CD4-positive, alpha-beta memory T cell (primary cell): ENCODE measurements around the gene EDN1. TPM values are rescaled to one million over a fixed set of nuclear protein-coding genes. Genes with fewer than 3 reads are reported as not detected.

Experiments
- CTCF ChIA-PET: fragments of 350-600 bp; sonication (Branson Sonifier 250); formaldehyde crosslinking; loops from one replicate; lab custom pipeline; 2021; ENCODE audit warnings: inconsistent platforms; ENCODE audit not compliant: partially characterized antibody; lab: Charles Lee
- POLR2A ChIA-PET: fragments of 350-600 bp; sonication (Branson Sonifier 250); formaldehyde crosslinking; loops from one replicate; lab custom pipeline; 2021; ENCODE audit not compliant: partially characterized antibody; lab: Charles Lee
- DNase-seq, 5 donors: peaks; one replicate each; pipeline versions ENCODE4 v3.0.0 to v3.0.0-alpha.2; 2020 to 2022; ENCODE audit warnings: mixed read lengths in 1 of 5
- H3K27ac ChIP-seq: one replicate; pipeline ENCODE4 v1.7.0; 2013; ENCODE audit warnings: low read depth, low read length
- H3K27me3 ChIP-seq: 2 replicates; pipeline ENCODE4 v1.7.0; 2013; ENCODE audit warnings: mild to moderate bottlenecking, low read length, moderate library complexity; ENCODE audit not compliant: insufficient read depth
- H3K36me3 ChIP-seq: 2 replicates; pipeline ENCODE4 v1.7.0; 2013; ENCODE audit warnings: mild to moderate bottlenecking, low read length, moderate library complexity; ENCODE audit not compliant: insufficient read depth
- H3K4me1 ChIP-seq: 2 replicates; pipeline ENCODE4 v1.7.0; 2013; ENCODE audit warnings: mild to moderate bottlenecking, low read length, moderate library complexity; ENCODE audit not compliant: insufficient read depth
- H3K4me3 ChIP-seq, 2 donors: one replicate each; pipeline ENCODE4 v1.7.0; 2013; ENCODE audit warnings: low read length in 2 of 2, mild to moderate bottlenecking in 1 of 2
- H3K9me3 ChIP-seq, 2 donors: one replicate each; pipeline ENCODE4 v1.7.0; 2013; ENCODE audit warnings: low read length in 2 of 2, control low read depth in 1 of 2; ENCODE audit not compliant: control insufficient read depth in 1 of 2
- H3K27ac Mint-ChIP-seq, 7 donors: one replicate each; pipeline ENCODE4 v1.8.0; 2020 to 2021; ENCODE audit warnings: mixed read lengths in 7 of 7, mild to moderate bottlenecking in 6 of 7, inconsistent platforms in 3 of 7, moderate library complexity in 3 of 7
- H3K27me3 Mint-ChIP-seq, 2 donors: one replicate each; pipeline ENCODE4 v1.8.0; 2020 to 2021; ENCODE audit warnings: mixed read lengths in 2 of 2
- H3K36me3 Mint-ChIP-seq, 2 donors: one replicate each; pipeline ENCODE4 v1.8.0; 2020 to 2021; ENCODE audit warnings: mixed read lengths in 2 of 2, inconsistent platforms in 1 of 2, mild to moderate bottlenecking in 1 of 2
- H3K4me1 Mint-ChIP-seq, 4 donors: one replicate each; pipeline ENCODE4 v1.8.0; 2020 to 2021; ENCODE audit warnings: mixed read lengths in 4 of 4, mild to moderate bottlenecking in 1 of 4
- H3K4me3 Mint-ChIP-seq, 8 donors: one replicate each; pipeline ENCODE4 v1.8.0; 2020 to 2021; ENCODE audit warnings: mixed read lengths in 8 of 8, mild to moderate bottlenecking in 7 of 8, moderate library complexity in 6 of 8, inconsistent platforms in 3 of 8
- H3K9me3 Mint-ChIP-seq, 8 donors: one replicate each; pipeline ENCODE4 v1.8.0; 2020 to 2021; ENCODE audit warnings: mixed read lengths in 8 of 8, mild to moderate bottlenecking in 5 of 8, inconsistent platforms in 3 of 8, moderate library complexity in 1 of 8
- intact Hi-C: fragments of 100-400 bp; cut with micrococcal nuclease; formaldehyde crosslinking; loops from one replicate; pipeline ENCODE4 v1.15.1; 2023
- polyA plus RNA-seq, 2 donors: library from polyadenylated mRNA; unstranded; fragments of 300-500 nt; fragmentation: Illumina TruSeq; gene quantifications; one replicate each; pipeline ENCODE4 v1.2.3, GENCODE V29; 2021
- total RNA-seq, 2 experiments: library from RNA; stranded (reverse); gene quantifications; one replicate each; pipeline ENCODE4 v1.2.3, GENCODE V29; 2021

Gene EDN1
- total and polyA plus RNA-seq, 4 experiments from 2014 or later, result 0.15 to 0.28 TPM; not detected in 2

DNA sequence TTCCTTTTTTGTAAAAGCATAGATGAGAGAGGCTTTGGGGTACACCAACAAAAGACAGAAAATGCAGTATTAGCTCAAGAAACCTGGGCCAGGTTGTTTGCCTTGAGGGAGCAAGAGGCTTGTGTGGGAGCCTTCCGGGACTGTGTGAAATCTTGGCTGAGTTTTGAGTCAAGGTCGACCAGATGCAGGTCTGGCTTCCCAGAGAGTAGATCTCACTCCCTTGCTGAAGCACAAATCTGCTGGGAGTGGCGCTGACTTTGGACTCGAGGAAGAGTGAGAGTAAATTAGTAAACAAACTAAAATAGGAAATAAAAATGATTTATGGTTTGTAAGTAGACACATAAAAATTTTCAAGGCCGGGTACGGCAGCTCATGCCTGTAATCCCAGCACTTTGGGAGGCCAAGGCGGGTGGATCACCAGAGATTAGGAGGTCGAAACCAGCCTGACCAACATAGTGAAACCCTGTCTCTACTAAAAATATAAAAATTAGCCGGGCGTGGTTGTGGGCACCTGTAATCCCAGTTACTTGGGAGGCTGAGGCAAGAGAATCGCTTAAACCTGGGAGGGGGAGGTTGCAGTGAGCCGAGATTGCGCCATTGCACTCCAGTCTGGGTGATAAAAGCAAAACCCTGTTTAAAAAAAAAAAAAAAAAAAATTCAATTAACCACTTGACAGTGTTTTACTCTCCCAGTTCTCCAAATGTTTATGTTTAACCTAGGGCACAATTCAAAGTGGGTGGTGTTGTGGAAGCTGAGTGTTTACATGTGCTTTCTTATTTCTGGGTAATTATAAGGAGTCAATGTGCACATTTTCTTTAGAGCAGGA, 27.7 kb upstream of the EDN1 start:
- DNase-seq, result no peak
- H3K27me3 Mint-ChIP-seq, result peaks cover 3 to 10% of the 10 kb centered on the region in 2 donors
- no peak overlapping the region for H3K4me3 Mint-ChIP-seq
- Histone ChIP-seq H3K4me1 (no peaks in the 10 kb centered on the region), H3K27me3 (no peaks in the 10 kb centered on the region), H3K4me3 (no peak overlapping the region), H3K36me3 (no peaks in the 10 kb centered on the region), H3K27ac (no peak overlapping the region), H3K9me3 (no peaks in the 10 kb centered on the region)
- peaks cover 0 to 3% (median 1%) of the 10 kb centered on the region in 4 donors for H3K4me1 Mint-ChIP-seq
- no peaks in the 10 kb centered on the region for H3K9me3 Mint-ChIP-seq
- intact Hi-C loops, result no loop called here
- ChIA-PET POLR2A (no interaction called here), CTCF (no interaction called here)
- no peak overlapping the region for H3K27ac Mint-ChIP-seq
- no peaks in the 10 kb centered on the region for H3K36me3 Mint-ChIP-seq

DNA sequence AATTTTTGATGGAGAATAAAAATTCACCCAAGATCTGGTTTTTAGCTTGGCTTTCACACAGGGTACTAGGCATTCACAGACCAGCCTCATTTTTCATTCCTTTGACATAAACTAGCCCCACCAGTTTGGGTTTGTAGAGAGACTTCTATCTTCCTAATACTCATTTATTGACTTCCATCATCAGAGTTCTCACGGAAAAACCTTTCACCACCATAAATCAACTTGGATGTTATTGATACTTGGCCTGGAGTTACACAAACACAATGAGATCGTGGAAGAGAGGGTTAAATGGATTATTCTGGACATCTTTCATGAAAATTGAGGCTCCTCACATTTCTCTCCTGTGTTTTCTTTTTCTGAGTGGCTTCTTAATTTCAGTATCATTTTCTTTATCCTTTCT, 26.8 kb upstream of the EDN1 start:
- ChIA-PET CTCF (interaction anchor here (0.6 kb wide), 1 partner anchor 9 kb away, joined by 3 read pairs; no protein-coding TSS in a partner anchor), POLR2A (no interaction called here)
- Mint-ChIP-seq H3K4me1 (peaks cover 0 to 4% (median 1%) of the 10 kb centered on the region in 4 donors), H3K27me3 (peaks cover 3 to 10% of the 10 kb centered on the region in 2 donors), H3K27ac (no peak overlapping the region), H3K9me3 (no peaks in the 10 kb centered on the region), H3K4me3 (no peak overlapping the region), H3K36me3 (no peaks in the 10 kb centered on the region)
- H3K9me3 ChIP-seq, result no peaks in the 10 kb centered on the region
- DNase-seq, result no peak
- H3K4me1 ChIP-seq, result no peaks in the 10 kb centered on the region
- no peak overlapping the region for H3K27ac ChIP-seq
- no peaks in the 10 kb centered on the region for H3K36me3 ChIP-seq
- H3K4me3 ChIP-seq, result no peak overlapping the region
- H3K27me3 ChIP-seq, result no peaks in the 10 kb centered on the region
- intact Hi-C loops, result no loop called here

DNA sequence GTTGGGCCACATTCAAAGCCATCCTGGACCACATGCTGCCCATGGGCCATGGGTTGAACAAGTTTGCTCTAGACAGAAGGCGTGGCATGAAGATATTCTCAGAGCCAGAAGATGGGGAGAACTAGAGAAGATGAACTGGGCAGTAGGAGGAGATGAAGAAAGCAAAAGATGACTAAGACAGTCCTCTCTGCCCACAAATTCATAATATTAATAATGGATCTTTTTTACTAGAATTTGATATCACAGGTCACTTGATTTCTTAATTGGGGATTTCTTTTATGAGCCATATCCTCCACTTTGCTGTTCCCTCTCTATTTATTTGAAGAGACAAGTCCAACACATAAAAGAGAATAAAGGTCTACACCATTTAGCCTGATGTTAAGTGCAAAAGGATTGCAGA, 25.5 kb upstream of the EDN1 start:
- no peaks in the 10 kb centered on the region for H3K36me3 Mint-ChIP-seq
- Histone ChIP-seq H3K36me3 (no peaks in the 10 kb centered on the region), H3K9me3 (no peaks in the 10 kb centered on the region), H3K27me3 (no peaks in the 10 kb centered on the region), H3K4me1 (no peaks in the 10 kb centered on the region), H3K4me3 (no peak overlapping the region), H3K27ac (no peak overlapping the region)
- intact Hi-C loops, result no loop called here
- ChIA-PET POLR2A (interaction anchor here (0.6 kb wide), 1 partner anchor 763 kb away, joined by 3 read pairs; no protein-coding TSS in a partner anchor), CTCF (no interaction called here)
- no peaks in the 10 kb centered on the region for H3K9me3 Mint-ChIP-seq
- peaks cover 3 to 10% of the 10 kb centered on the region in 2 donors for H3K27me3 Mint-ChIP-seq
- no peak overlapping the region for H3K27ac Mint-ChIP-seq
- no peak overlapping the region for H3K4me3 Mint-ChIP-seq
- DNase-seq, result no peak
- H3K4me1 Mint-ChIP-seq, result peaks cover 0 to 4% (median 1%) of the 10 kb centered on the region in 4 donors

DNA sequence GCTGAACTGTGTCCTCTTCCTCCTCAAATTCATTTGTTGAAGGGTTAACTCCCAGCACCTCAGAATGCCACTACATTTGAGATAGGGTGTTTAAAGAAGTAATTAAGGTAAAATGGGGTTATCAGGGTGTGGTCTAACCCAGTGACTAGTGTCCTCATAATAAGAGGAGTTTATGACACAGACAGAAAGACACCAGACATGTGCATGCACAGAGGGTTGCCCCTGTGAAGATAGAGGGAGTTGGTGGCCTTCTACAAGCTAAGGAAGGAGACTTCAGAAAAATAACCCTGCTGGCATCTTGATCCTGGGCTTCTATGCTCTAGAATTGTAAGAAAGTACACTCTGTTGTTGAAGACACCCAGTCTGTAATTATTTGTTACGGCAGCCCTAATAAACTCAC, 24.9 kb upstream of the EDN1 start:
- H3K9me3 Mint-ChIP-seq, result no peaks in the 10 kb centered on the region
- CTCF ChIA-PET, result no interaction called here
- H3K36me3 Mint-ChIP-seq, result no peaks in the 10 kb centered on the region
- Histone ChIP-seq H3K4me1 (no peaks in the 10 kb centered on the region), H3K36me3 (no peaks in the 10 kb centered on the region), H3K9me3 (no peaks in the 10 kb centered on the region), H3K27me3 (no peaks in the 10 kb centered on the region), H3K4me3 (no peak overlapping the region), H3K27ac (no peak overlapping the region)
- peaks cover 3 to 10% of the 10 kb centered on the region in 2 donors for H3K27me3 Mint-ChIP-seq
- H3K4me1 Mint-ChIP-seq, result peaks cover 0 to 5% (median 1%) of the 10 kb centered on the region in 4 donors
- no peak overlapping the region for H3K27ac Mint-ChIP-seq
- POLR2A ChIA-PET, result no interaction called here
- no peak for DNase-seq
- intact Hi-C loops, result no loop called here
- no peak overlapping the region for H3K4me3 Mint-ChIP-seq

DNA sequence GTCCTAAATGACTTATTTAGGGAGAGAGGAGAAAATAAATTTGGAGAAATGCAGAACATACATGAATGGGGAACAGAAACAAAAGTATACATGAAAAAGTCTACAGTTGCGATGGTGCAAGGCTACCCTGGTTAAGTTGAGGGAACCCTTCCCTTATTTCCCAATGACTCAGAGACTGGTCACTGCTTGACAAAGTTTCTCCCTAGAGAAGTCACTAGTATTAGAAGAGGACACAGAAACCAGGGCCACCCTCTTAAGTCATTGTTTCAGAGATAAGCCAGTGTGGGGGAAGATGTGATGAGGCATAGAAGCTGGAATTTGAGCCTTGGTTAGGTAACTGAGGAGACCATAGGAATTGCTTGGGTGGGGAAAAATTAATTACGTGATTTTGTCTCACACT, 24.4 kb upstream of the EDN1 start:
- ChIA-PET POLR2A (no interaction called here), CTCF (no interaction called here)
- Histone ChIP-seq H3K4me3 (no peak overlapping the region), H3K27ac (no peak overlapping the region), H3K9me3 (no peaks in the 10 kb centered on the region), H3K4me1 (no peaks in the 10 kb centered on the region), H3K27me3 (no peaks in the 10 kb centered on the region), H3K36me3 (no peaks in the 10 kb centered on the region)
- intact Hi-C loops, result no loop called here
- peaks cover 3 to 10% of the 10 kb centered on the region in 2 donors for H3K27me3 Mint-ChIP-seq
- no peaks in the 10 kb centered on the region for H3K36me3 Mint-ChIP-seq
- no peak for DNase-seq
- no peak overlapping the region for H3K27ac Mint-ChIP-seq
- H3K4me1 Mint-ChIP-seq, result peaks cover 0 to 8% (median 2%) of the 10 kb centered on the region in 4 donors
- no peak overlapping the region for H3K4me3 Mint-ChIP-seq
- peaks cover 0 to 3% (median 0%) of the 10 kb centered on the region in 8 donors for H3K9me3 Mint-ChIP-seq

DNA sequence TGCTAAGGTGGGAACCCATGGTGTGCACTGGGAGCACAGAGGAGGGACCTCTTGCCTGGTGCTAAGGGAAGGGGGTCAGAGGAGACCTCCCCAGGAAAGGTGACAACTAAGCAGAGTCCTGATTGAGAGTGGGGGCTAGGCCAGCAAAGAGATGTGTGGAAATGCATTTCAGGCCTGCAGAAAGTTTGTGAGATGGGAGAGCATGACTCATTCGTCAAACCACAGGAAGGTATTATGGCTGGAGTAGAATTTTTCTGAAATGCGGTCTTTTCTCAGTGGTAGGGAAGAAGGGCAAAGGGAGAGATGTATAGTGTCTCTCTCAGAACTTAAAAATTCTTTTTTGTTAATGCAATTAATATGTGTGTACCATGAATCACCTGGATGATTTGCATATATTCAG, 23.6 kb upstream of the EDN1 start:
- ChIA-PET CTCF (no interaction called here), POLR2A (no interaction called here)
- H3K4me1 ChIP-seq, result no peaks in the 10 kb centered on the region
- no peaks in the 10 kb centered on the region for H3K36me3 ChIP-seq
- peaks cover 0 to 10% (median 2%) of the 10 kb centered on the region in 8 donors for H3K9me3 Mint-ChIP-seq
- no peak for DNase-seq
- no peak overlapping the region for H3K4me3 ChIP-seq
- intact Hi-C loops, result no loop called here
- peaks cover 0 to 11% (median 3%) of the 10 kb centered on the region in 4 donors for H3K4me1 Mint-ChIP-seq
- no peak overlapping the region for H3K27ac ChIP-seq
- H3K4me3 Mint-ChIP-seq, result no peak overlapping the region
- H3K27me3 ChIP-seq, result no peaks in the 10 kb centered on the region
- H3K9me3 ChIP-seq, result no peaks in the 10 kb centered on the region
- no peak overlapping the region for H3K27ac Mint-ChIP-seq
- peaks cover 0 to 6% of the 10 kb centered on the region in 2 donors for H3K27me3 Mint-ChIP-seq
- H3K36me3 Mint-ChIP-seq, result no peaks in the 10 kb centered on the region

DNA sequence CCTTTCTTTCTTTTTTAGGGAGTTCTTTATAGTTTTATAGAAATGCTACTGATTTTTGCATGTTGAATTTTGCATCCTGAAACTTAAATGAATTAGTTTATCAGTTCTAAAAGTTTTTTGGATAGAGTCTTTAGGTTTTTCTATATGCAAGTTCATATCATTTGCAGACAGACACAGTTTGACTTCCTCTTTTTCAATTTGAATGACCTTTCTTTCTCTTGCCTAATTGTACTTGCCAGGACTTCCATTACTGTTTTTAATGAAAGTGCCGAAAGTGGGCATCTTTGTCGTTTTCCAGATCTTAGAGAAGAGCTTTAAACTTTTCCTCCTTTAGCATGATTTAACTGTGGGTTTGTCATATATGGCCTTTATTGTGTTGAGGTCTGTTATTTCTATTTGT, 21.1 kb upstream of the EDN1 start:
- CTCF ChIA-PET, result no interaction called here
- no peaks in the 10 kb centered on the region for H3K9me3 ChIP-seq

More for the DNA sequence above, 21.1 kb upstream of the EDN1 start:
- Mint-ChIP-seq H3K36me3 (peaks cover 5 to 10% of the 10 kb centered on the region in 2 donors), H3K27ac (no peak overlapping the region), H3K9me3 (peaks cover 4 to 29% (median 16%) of the 10 kb centered on the region in 8 donors), H3K4me1 (peaks cover 0 to 11% (median 3%) of the 10 kb centered on the region in 4 donors), H3K4me3 (no peak overlapping the region), H3K27me3 (peaks cover 0 to 1% of the 10 kb centered on the region in 2 donors)
- DNase-seq, result no peak
- Histone ChIP-seq H3K4me3 (no peak overlapping the region), H3K27ac (no peak overlapping the region), H3K4me1 (no peaks in the 10 kb centered on the region), H3K27me3 (no peaks in the 10 kb centered on the region), H3K36me3 (no peaks in the 10 kb centered on the region)
- POLR2A ChIA-PET, result no interaction called here
- intact Hi-C loops, result no loop called here
